ENCODE data around the gene PRKCE. TPM values are rescaled to one million over a fixed set of nuclear protein-coding genes. Genes with fewer than 3 reads are reported as not detected.

The PRKCE gene
- polyA plus RNA-seq, 1 of the 3 experiments (the other 2 are of a cell fraction), result 16.3 TPM

- TF ChIP-seq, protein P1, sequence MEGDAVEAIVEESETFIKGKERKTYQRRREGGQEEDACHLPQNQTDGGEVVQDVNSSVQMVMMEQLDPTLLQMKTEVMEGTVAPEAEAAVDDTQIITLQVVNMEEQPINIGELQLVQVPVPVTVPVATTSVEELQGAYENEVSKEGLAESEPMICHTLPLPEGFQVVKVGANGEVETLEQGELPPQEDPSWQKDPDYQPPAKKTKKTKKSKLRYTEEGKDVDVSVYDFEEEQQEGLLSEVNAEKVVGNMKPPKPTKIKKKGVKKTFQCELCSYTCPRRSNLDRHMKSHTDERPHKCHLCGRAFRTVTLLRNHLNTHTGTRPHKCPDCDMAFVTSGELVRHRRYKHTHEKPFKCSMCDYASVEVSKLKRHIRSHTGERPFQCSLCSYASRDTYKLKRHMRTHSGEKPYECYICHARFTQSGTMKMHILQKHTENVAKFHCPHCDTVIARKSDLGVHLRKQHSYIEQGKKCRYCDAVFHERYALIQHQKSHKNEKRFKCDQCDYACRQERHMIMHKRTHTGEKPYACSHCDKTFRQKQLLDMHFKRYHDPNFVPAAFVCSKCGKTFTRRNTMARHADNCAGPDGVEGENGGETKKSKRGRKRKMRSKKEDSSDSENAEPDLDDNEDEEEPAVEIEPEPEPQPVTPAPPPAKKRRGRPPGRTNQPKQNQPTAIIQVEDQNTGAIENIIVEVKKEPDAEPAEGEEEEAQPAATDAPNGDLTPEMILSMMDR (IDR thresholded peaks at IDR 0.05), result no peak
- TF ChIP-seq, protein P2, sequence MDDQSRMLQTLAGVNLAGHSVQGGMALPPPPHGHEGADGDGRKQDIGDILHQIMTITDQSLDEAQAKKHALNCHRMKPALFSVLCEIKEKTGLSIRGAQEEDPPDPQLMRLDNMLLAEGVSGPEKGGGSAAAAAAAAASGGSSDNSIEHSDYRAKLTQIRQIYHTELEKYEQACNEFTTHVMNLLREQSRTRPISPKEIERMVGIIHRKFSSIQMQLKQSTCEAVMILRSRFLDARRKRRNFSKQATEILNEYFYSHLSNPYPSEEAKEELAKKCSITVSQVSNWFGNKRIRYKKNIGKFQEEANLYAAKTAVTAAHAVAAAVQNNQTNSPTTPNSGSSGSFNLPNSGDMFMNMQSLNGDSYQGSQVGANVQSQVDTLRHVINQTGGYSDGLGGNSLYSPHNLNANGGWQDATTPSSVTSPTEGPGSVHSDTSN (IDR thresholded peaks at IDR 0.05), result no peak
- no peak for TF ChIP-seq FOSL2 (IDR thresholded peaks at IDR 0.05; ENCODE audit: borderline replicate concordance, low read depth)
- no peak for TF ChIP-seq TEAD4 (IDR thresholded peaks at IDR 0.05; ENCODE audit: borderline replicate concordance, insufficient read depth)
- no peak for TF ChIP-seq SMC3 (IDR thresholded peaks at IDR 0.05; ENCODE audit: low read depth, low read length)
These were observed 455.2 kb downstream of the PRKCE start (continued) for GRCh38 chr2:46106690-46107089.

- ChIA-PET POLR2A (no interaction called here), CTCF (interaction anchor here (0.9 to 1.6 kb wide), 3 partner anchors 30 to 135 kb away, joined by 3 read pairs; no protein-coding TSS in a partner anchor)
- WGBS (ENCODE audit: low lambda C conversion rate), result 100% methylated on average over 2 of the region's 2 CpGs
- H3K4me1 ChIP-seq (ENCODE audit: control insufficient read depth in 1 of 2, insufficient read depth in 2 of 2, low read depth in 1 of 2, low read length in 1 of 2), result peaks cover 19 to 32% of the 10 kb centered on the region in 2 experiments
- no peaks in the 10 kb centered on the region for H4K20me1 ChIP-seq (ENCODE audit: insufficient read depth)
- no peaks in the 10 kb centered on the region for H3K9me2 ChIP-seq
- no peak for DNase-seq
- H3K27ac ChIP-seq (ENCODE audit: low read depth in 2 of 2, low read length in 1 of 2), result no peak overlapping the region
- H3K27me3 ChIP-seq (ENCODE audit: insufficient read depth), result no peaks in the 10 kb centered on the region
- H3K36me3 ChIP-seq (replicated peaks in 1 of 2; ENCODE audit: control insufficient read depth in 1 of 2, insufficient read depth in 2 of 2, low read length in 1 of 2), result peaks cover 0 to 15% of the 10 kb centered on the region in 2 experiments
- no peaks in the 10 kb centered on the region for H3K9me3 ChIP-seq
- H2AFZ ChIP-seq (ENCODE audit: low read depth), result no peak overlapping the region
- no peak overlapping the region for H3K4me3 ChIP-seq (ENCODE audit: low read depth in 2 of 2, low read length in 1 of 2)
- H3K79me2 ChIP-seq (ENCODE audit: insufficient read depth), result peaks cover 57% of the 10 kb centered on the region; the same call in 1 of the 2 replicates
- no peak overlapping the region for H3K9ac ChIP-seq
- H3K4me2 ChIP-seq, result no peak overlapping the region
- H3F3A ChIP-seq (replicated peaks; ENCODE audit: insufficient read depth), result no peaks in the 10 kb centered on the region
- TF ChIP-seq GABPA (IDR thresholded peaks at IDR 0.05; ENCODE audit: low read depth), result no peak
- no peak for TF ChIP-seq RXRA (IDR thresholded peaks at IDR 0.05; ENCODE audit: borderline replicate concordance, low read depth)
- no peak for TF ChIP-seq MXI1 (IDR thresholded peaks at IDR 0.05; ENCODE audit: low read depth, low read length)
- TF ChIP-seq, protein P2 (IDR thresholded peaks at IDR 0.05), result no peak
- no peak for TF ChIP-seq ZBTB33 (IDR thresholded peaks at IDR 0.05; ENCODE audit: borderline replicate concordance, low read depth)
- TF ChIP-seq MAX (IDR thresholded peaks at IDR 0.05; ENCODE audit: low read depth), result no peak
- TF ChIP-seq NFIC (IDR thresholded peaks at IDR 0.05; ENCODE audit: borderline replicate concordance), result no peak
- TF ChIP-seq FOXJ3 (CRISPR knock-in tag; IDR thresholded peaks at IDR 0.05), result no peak
- TF ChIP-seq, protein P1 (IDR thresholded peaks at IDR 0.05), result no peak
- no peak for TF ChIP-seq EP300 (IDR thresholded peaks at IDR 0.05; ENCODE audit: borderline replicate concordance in 1 of 2, low read depth in 1 of 2, low read length in 1 of 2)
- no peak for TF ChIP-seq EZH2phosphoT487 (IDR thresholded peaks at IDR 0.05; ENCODE audit: borderline replicate concordance, low read depth)
- no peak for TF ChIP-seq RAD21 (IDR thresholded peaks at IDR 0.05; ENCODE audit: low read length)
- TF ChIP-seq TEAD4 (IDR thresholded peaks at IDR 0.05; ENCODE audit: borderline replicate concordance, insufficient read depth), result no peak
- TF ChIP-seq, protein P3, sequence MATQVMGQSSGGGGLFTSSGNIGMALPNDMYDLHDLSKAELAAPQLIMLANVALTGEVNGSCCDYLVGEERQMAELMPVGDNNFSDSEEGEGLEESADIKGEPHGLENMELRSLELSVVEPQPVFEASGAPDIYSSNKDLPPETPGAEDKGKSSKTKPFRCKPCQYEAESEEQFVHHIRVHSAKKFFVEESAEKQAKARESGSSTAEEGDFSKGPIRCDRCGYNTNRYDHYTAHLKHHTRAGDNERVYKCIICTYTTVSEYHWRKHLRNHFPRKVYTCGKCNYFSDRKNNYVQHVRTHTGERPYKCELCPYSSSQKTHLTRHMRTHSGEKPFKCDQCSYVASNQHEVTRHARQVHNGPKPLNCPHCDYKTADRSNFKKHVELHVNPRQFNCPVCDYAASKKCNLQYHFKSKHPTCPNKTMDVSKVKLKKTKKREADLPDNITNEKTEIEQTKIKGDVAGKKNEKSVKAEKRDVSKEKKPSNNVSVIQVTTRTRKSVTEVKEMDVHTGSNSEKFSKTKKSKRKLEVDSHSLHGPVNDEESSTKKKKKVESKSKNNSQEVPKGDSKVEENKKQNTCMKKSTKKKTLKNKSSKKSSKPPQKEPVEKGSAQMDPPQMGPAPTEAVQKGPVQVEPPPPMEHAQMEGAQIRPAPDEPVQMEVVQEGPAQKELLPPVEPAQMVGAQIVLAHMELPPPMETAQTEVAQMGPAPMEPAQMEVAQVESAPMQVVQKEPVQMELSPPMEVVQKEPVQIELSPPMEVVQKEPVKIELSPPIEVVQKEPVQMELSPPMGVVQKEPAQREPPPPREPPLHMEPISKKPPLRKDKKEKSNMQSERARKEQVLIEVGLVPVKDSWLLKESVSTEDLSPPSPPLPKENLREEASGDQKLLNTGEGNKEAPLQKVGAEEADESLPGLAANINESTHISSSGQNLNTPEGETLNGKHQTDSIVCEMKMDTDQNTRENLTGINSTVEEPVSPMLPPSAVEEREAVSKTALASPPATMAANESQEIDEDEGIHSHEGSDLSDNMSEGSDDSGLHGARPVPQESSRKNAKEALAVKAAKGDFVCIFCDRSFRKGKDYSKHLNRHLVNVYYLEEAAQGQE (IDR thresholded peaks at IDR 0.05; ENCODE audit: low read depth, low read length), result no peak
These were observed 463.5 kb downstream of the PRKCE start for GRCh38 chr2:46114996-46115395.

Data from SK-N-SH (cell line).